K562 (cell line): ENCODE measurements around the gene LCA5. TPM values are rescaled to one million over a fixed set of nuclear protein-coding genes. Genes with fewer than 3 reads are reported as not detected.

ENCODE experiments used
- BRCA1 ChIP-seq, 2 experiments: fragments of 450-650 bp in 1 of 2; sonication (generic) in 1 of 2; formaldehyde crosslinking in 1 of 2; IDR thresholded peaks; 2 replicates each; pipeline versions ENCODE4 v1.5.0 to v1.6.1; 2017 to 2020; ENCODE audit warnings: mild to moderate bottlenecking in 1 of 2, missing genetic modification reagents in 1 of 2
- CLOCK ChIP-seq: fragments of 250-450 bp; sonication (Bioruptor Pico); IDR thresholded peaks from 2 replicates; pipeline ENCODE4 v1.4.0; 2020; ENCODE audit warnings: mild to moderate bottlenecking, moderate library complexity, borderline replicate concordance
- E2F3 ChIP-seq: fragments of 250-450 bp; sonication (Bioruptor Pico); IDR thresholded peaks from 2 replicates; pipeline ENCODE4 v1.4.0; 2020; ENCODE audit warnings: mild to moderate bottlenecking
- ERF ChIP-seq: fragments of 450-650 bp; formaldehyde crosslinking; IDR thresholded peaks from 2 replicates; pipeline ENCODE4 v1.4.0; 2020; ENCODE audit warnings: mild to moderate bottlenecking, mixed read lengths
- GABPA ChIP-seq: fragments of 200-800 bp; sonication (Bioruptor generic); conservative IDR thresholded peaks from 2 replicates; pipeline ENCODE4 v1.6.1; 2016; ENCODE audit warnings: low read depth, missing genetic modification characterization, missing compliant biosample characterization
- HEY1 ChIP-seq: fragments of 250-450 bp; sonication (Bioruptor Pico); IDR thresholded peaks from 2 replicates; pipeline ENCODE4 v1.5.0; 2020; ENCODE audit warnings: mild to moderate bottlenecking, moderate library complexity, borderline replicate concordance
- MCM7 ChIP-seq, 2 experiments: fragments of 450-650 bp; IDR thresholded peaks; 2 replicates each; pipeline ENCODE4 v1.6.1; 2016 to 2018
- NR0B1 ChIP-seq: fragments of 450-650 bp; IDR thresholded peaks from one replicate; pipeline ENCODE4 v1.6.1; 2018; ENCODE audit warnings: mild to moderate bottlenecking, moderate library complexity; ENCODE audit not compliant: partially characterized antibody
- SUPT5H ChIP-seq: fragments of 450-650 bp; IDR thresholded peaks from 2 replicates; pipeline ENCODE4 v1.6.1; 2016
- THAP12 ChIP-seq: fragments of 250-450 bp; sonication (Bioruptor Pico); IDR thresholded peaks from 2 replicates; pipeline ENCODE4 v1.9.0; 2021; ENCODE audit warnings: mild to moderate bottlenecking, inconsistent platforms
- ZBTB40 ChIP-seq, 2 experiments: fragments of 450-650 bp in 1 of 2; sonication (generic) in 1 of 2; formaldehyde crosslinking in 1 of 2; IDR thresholded peaks; 2 replicates each; pipeline versions ENCODE4 v1.7.1 to v1.9.0; 2016 to 2022; ENCODE audit warnings: inconsistent platforms in 1 of 2, mild to moderate bottlenecking in 1 of 2, missing genetic modification reagents in 1 of 2
- ZC3H4 ChIP-seq: sonication (generic); formaldehyde crosslinking; IDR thresholded peaks from 2 replicates; pipeline ENCODE4 v1.9.0; 2021; ENCODE audit warnings: missing genetic modification reagents, borderline replicate concordance
- polyA plus RNA-seq, 8 experiments: library from polyadenylated mRNA; depleted of rRNA in 4 of 8; stranded (reverse) in 5 of 8; unstranded in 3 of 8; fragments of >200 nt; fragmentation: Nextera tagmentation in 2 of 8; fragmentation: Illumina TruSeq in 1 of 8; extraction: Ambion mirVana in 2 of 8; extraction: Trizol in 1 of 8; gene quantifications; 2 replicates each; pipeline versions ENCODE4 v1.2.1 to v1.2.3, GENCODE V29; 2011 to 2014; ENCODE audit warnings: inconsistent platforms in 1 of 8, missing spikeins in 1 of 8
- total RNA-seq, 7 experiments: library from RNA; depleted of rRNA in 6 of 7; stranded (reverse); fragments of >200 nt in 6 of 7; fragmentation: Illumina TruSeq in 2 of 7; extraction: Trizol in 2 of 7; gene quantifications; 2 replicates each; pipeline versions ENCODE4 v1.2.1 to v1.2.3, GENCODE V29; 2011 to 2021; ENCODE audit warnings: low replicate concordance in 1 of 7

LCA5 gene
- total and polyA plus RNA-seq, 9 of the 15 experiments (the other 6 are each of a cell fraction or from before 2014, with no cell fraction given) = 1.0 to 3.4 (median 1.8) TPM

- no peak for TF ChIP-seq ZBTB40 (IDR thresholded peaks at IDR 0.05)
- TF ChIP-seq ZBTB40 (CRISPR knock-in tag; IDR thresholded peaks at IDR 0.05) = no peak
- no peak for TF ChIP-seq THAP12
- no peak for TF ChIP-seq GABPA
- TF ChIP-seq CLOCK = no peak
- no peak for TF ChIP-seq BRCA1 (IDR thresholded peaks at IDR 0.05)
- no peak for TF ChIP-seq BRCA1 (CRISPR knock-in tag; IDR thresholded peaks at IDR 0.05)
- no peak for TF ChIP-seq ERF
- TF ChIP-seq MCM7 (IDR thresholded peaks at IDR 0.05) = no peak
- no peak for TF ChIP-seq HEY1 (CRISPR knock-in tag)
- no peak for TF ChIP-seq SUPT5H
- no peak for TF ChIP-seq NR0B1
- TF ChIP-seq ZC3H4 (CRISPR knock-in tag) = no peak
- no peak for TF ChIP-seq E2F3 (CRISPR knock-in tag)
Observed at GRCh38 chr6:79463621-79464050, 73.6 kb downstream of the LCA5 start (continued).
